ENCODE results near the gene STX19. TPM values are rescaled to one million over a fixed set of nuclear protein-coding genes. Genes with fewer than 3 reads are reported as not detected.

STX19 gene
- total and polyA plus RNA-seq, 2 of the 13 experiments (the other 11 are each of a cell fraction or from before 2014, with no cell fraction given), result not detected

GRCh38 chr3:93973131-93974126 is 55.0 kb downstream of the STX19 start, which contains the start of gene PROS1 (continued):
- TF ChIP-seq ZNF710 (CRISPR knock-in tag; IDR thresholded peaks at IDR 0.05; ENCODE audit: borderline replicate concordance) (no peak; the same call in 1 of the 2 replicates), HOXA3 (CRISPR knock-in tag; IDR thresholded peaks at IDR 0.05) (peak; percentile 49), NCOA1 (CRISPR knock-in tag; IDR thresholded peaks at IDR 0.05) (peak; percentile 60; the same call in 1 of the 2 replicates), ZNF549 (CRISPR knock-in tag; IDR thresholded peaks at IDR 0.05) (peak; percentile 22; the same call in 1 of the 2 replicates), ZNF672 (CRISPR knock-in tag; IDR thresholded peaks at IDR 0.05) (peak; percentile 60; the same call in 1 of the 2 replicates), TBX3 (IDR thresholded peaks at IDR 0.05; ENCODE audit: borderline replicate concordance) (no peak), ZFP82 (CRISPR knock-in tag; IDR thresholded peaks at IDR 0.05; ENCODE audit: borderline replicate concordance) (peak; percentile 71; the same call in 1 of the 2 replicates), SMAD9 (CRISPR knock-in tag; IDR thresholded peaks at IDR 0.05) (no peak), ZNF326 (CRISPR knock-in tag; IDR thresholded peaks at IDR 0.05; ENCODE audit: borderline replicate concordance) (no peak), ZNF253 (CRISPR knock-in tag; IDR thresholded peaks at IDR 0.05; ENCODE audit: borderline replicate concordance) (0 out of 2 replicates have a peak, but pooled peaks have one; percentile 18), SKIL (CRISPR knock-in tag; IDR thresholded peaks at IDR 0.05; ENCODE audit: borderline replicate concordance) (peak; percentile 25; the same call in 1 of the 2 replicates), ZBTB1 (CRISPR knock-in tag; IDR thresholded peaks at IDR 0.05; ENCODE audit: borderline replicate concordance) (no peak), TAF1 (CRISPR knock-in tag; IDR thresholded peaks at IDR 0.05) (peak; percentile 69; the same call in 1 of the 2 replicates), ARID3A (IDR thresholded peaks at IDR 0.05; ENCODE audit: low read depth, low read length) (no peak), SUZ12 (IDR thresholded peaks at IDR 0.05; ENCODE audit: low read depth, low read length) (no peak), TBP (CRISPR knock-in tag; IDR thresholded peaks at IDR 0.05) (no peak), TARDBP (CRISPR knock-in tag; IDR thresholded peaks at IDR 0.05) (no peak; the same call in 1 of the 2 replicates), ZNF773 (CRISPR knock-in tag; IDR thresholded peaks at IDR 0.05; ENCODE audit: borderline replicate concordance) (peak; percentile 75; the same call in 1 of the 2 replicates), XBP1 (CRISPR knock-in tag; IDR thresholded peaks at IDR 0.05) (no peak), SMYD3 (CRISPR knock-in tag; IDR thresholded peaks at IDR 0.05) (no peak)
